Measurements from ENCODE around the gene PPP4R3B. TPM values are rescaled to one million over a fixed set of nuclear protein-coding genes. Genes with fewer than 3 reads are reported as not detected.
"Not testable (repeated sequence)": the region's sequence is repeated elsewhere in the genome, so short reads cannot be mapped to it uniquely, and the experiment has no call there.

Gene PPP4R3B
- total and polyA plus RNA-seq, 2 of the 8 experiments (the other 6 are each of a cell fraction or from before 2014, with no cell fraction given), result 8.5 to 39.1 TPM

- no peak for TF ChIP-seq ATF2 (IDR thresholded peaks at IDR 0.05; ENCODE audit: low read length)
- TF ChIP-seq SP1 (IDR thresholded peaks at IDR 0.05; ENCODE audit: low read depth, low read length), result no peak
- TF ChIP-seq SIN3A (conservative IDR thresholded peaks at IDR 0.05 in 1 of 2, IDR thresholded peaks at IDR 0.05 in 1 of 2; ENCODE audit: low read depth in 1 of 2, low read length in 2 of 2), result no peak
- TF ChIP-seq EGR1 (IDR thresholded peaks at IDR 0.05; ENCODE audit: borderline replicate concordance, low read depth, low read length), result no peak
- TF ChIP-seq CHD1 (IDR thresholded peaks at IDR 0.05; ENCODE audit: low read depth, low read length), result no peak
Measured at GRCh38 chr2:55598056-55598795, 19.2 kb downstream of the PPP4R3B start (continued).

GRCh38 chr2:55596795-55597194 is 20.6 kb downstream of the PPP4R3B start:
- H3K9me3 ChIP-seq (ENCODE audit: insufficient read depth in 2 of 2, low read depth in 1 of 2, low read length in 1 of 2); H4K8ac ChIP-seq (ENCODE audit: extremely low read depth, insufficient read depth, low read length); H3K18ac ChIP-seq (ENCODE audit: extremely low read depth, low read length); H3K4me3 ChIP-seq (ENCODE audit: extremely low read depth in 1 of 4, insufficient read depth in 2 of 4, low read depth in 3 of 4, low read length in 4 of 4); H4K5ac ChIP-seq (ENCODE audit: insufficient read length, low read depth, low read length); H3K4me1 ChIP-seq (replicated peaks in 1 of 4; ENCODE audit: control insufficient read depth in 3 of 4, insufficient read depth in 4 of 4, low read length in 3 of 4); H3K4me2 ChIP-seq (ENCODE audit: insufficient read depth in 1 of 2, low read depth in 2 of 2, low read length in 2 of 2); H2AFZ ChIP-seq (ENCODE audit: low read length); H4K91ac ChIP-seq (replicated peaks; ENCODE audit: insufficient read length, low read length); H3K56ac ChIP-seq (replicated peaks; ENCODE audit: insufficient read length, low read depth, low read length); H3K27me3 ChIP-seq (replicated peaks in 1 of 4; ENCODE audit: control insufficient read depth in 3 of 4, extremely low read depth in 1 of 4, insufficient read depth in 3 of 4, low read length in 3 of 4); H2BK120ac ChIP-seq (replicated peaks; ENCODE audit: low read depth, low read length); H2BK20ac ChIP-seq (ENCODE audit: low read length); FAIRE-seq; H3K23me2 ChIP-seq (ENCODE audit: low read depth, low read length); H3K79me2 ChIP-seq (ENCODE audit: control insufficient read depth in 1 of 2, insufficient read depth in 2 of 2, low read length in 2 of 2); H2BK15ac ChIP-seq (ENCODE audit: low read length); DNase-seq (ENCODE audit: low read depth in 1 of 2, low spot score in 2 of 2); H2BK5ac ChIP-seq (ENCODE audit: low read depth, low read length); H3K27ac ChIP-seq (ENCODE audit: low read depth, low read length); H3K4ac ChIP-seq (replicated peaks; ENCODE audit: insufficient read length, low read depth, low read length); H3K79me1 ChIP-seq (ENCODE audit: low read depth, low read length); H3K23ac ChIP-seq (ENCODE audit: insufficient read length); H3K14ac ChIP-seq (ENCODE audit: insufficient read length); H2BK12ac ChIP-seq (ENCODE audit: low read depth, low read length); H2AK5ac ChIP-seq (ENCODE audit: low read depth, low read length); H4K20me1 ChIP-seq (replicated peaks in 1 of 2; ENCODE audit: control insufficient read depth in 1 of 2, insufficient read depth in 2 of 2, low read length in 2 of 2); H3K9ac ChIP-seq (replicated peaks in 1 of 4; ENCODE audit: extremely low read depth in 1 of 4, low read depth in 3 of 4, low read length in 3 of 4); POLR2A ChIA-PET (ENCODE audit: partially characterized antibody): not testable (repeated sequence)
- CTCF ChIA-PET (ENCODE audit: partially characterized antibody), result interaction anchor here (1.6 kb wide), 1 partner anchor 15 kb away, joined by 7 read pairs; no protein-coding TSS in a partner anchor
- H3K36me3 ChIP-seq (ENCODE audit: control insufficient read depth in 2 of 4, insufficient read depth in 4 of 4, low read length in 3 of 4), result peaks cover 4 to 11% (median 8%) of the 10 kb centered on the region in 4 experiments; a peak in 5 of 8 replicates
- 94% methylated on average over 6 of the region's 6 CpGs; no CpG with 5 or more reads in 1 of the 2 experiments for WGBS, 2 experiments (ENCODE audit: extremely low coverage in 1 of 2, insufficient coverage in 1 of 2, insufficient read length in 1 of 2, insufficient replicate concordance in 2 of 2, low coverage in 1 of 2, low lambda C conversion rate in 2 of 2, missing lambda C conversion rate in 1 of 2)
